Measurements from ENCODE around the gene MECR.

The MECR gene

DNA sequence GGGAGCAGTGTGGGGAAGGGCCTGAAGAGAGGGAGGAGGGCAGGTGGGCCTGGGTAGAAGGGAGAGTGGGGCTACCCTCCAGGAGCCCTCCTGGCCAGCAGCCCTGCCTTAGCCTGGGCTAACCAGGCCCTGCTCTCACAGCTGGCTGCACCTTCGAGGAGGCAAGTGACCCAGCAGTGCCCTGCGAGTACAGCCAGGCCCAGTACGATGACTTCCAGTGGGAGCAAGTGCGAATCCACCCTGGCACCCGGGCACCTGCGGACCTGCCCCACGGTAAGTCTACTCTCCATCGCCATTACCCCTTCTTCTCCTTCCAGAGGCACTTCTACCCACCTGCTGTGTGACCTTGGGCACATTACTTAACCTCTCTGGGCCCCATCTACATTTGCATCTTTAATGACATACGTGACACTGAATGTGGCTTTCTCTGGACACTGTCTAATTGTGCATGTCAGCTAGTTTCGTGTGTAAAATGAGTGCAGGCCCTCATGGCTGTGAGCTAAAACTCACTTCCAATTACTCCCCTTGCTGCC lies 24.5 kb upstream of the MECR start:
- DNase-seq (ENCODE audit: low read depth) = no peak

DNA sequence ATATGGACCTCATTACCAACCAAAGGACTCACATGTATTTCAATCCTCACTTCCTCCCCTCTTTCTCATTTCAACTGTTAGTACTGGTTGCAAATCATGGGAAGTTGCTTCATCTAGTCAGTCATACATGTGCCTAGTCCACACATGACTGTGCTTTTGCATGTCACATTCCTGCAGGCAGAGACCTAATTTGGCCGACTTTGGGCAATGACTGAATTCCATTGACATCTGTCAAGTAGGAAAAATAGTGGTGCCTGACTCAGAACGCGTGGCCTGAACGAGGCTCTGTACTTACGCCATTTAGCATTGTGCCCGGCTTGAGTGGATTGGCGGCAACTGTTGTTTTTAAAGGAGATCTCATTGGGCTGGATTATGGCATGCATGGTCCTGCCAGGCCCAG lies 23.6 kb upstream of the MECR start:
- DNase-seq (ENCODE audit: low read depth) = no peak

DNA sequence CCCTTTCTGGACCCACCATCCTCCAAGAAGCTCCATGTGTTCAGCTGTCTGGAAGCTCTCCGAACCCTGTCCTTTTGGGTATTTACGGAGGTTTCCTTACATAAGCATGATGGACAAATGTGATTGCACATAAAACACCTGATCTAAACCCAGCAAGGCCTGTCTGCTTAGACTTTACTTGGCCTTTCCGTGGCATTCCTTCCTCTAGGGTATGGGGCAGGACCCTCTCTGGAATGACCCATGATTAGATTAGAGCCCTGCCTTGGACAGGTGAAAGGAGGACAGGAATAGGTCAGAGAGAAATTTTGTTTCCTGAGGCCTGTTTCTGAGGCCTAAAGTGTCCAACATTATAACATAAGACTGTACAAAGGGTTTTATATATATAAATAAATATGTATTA lies 22.4 kb upstream of the MECR start:
- no peak for DNase-seq (ENCODE audit: low read depth)

DNA sequence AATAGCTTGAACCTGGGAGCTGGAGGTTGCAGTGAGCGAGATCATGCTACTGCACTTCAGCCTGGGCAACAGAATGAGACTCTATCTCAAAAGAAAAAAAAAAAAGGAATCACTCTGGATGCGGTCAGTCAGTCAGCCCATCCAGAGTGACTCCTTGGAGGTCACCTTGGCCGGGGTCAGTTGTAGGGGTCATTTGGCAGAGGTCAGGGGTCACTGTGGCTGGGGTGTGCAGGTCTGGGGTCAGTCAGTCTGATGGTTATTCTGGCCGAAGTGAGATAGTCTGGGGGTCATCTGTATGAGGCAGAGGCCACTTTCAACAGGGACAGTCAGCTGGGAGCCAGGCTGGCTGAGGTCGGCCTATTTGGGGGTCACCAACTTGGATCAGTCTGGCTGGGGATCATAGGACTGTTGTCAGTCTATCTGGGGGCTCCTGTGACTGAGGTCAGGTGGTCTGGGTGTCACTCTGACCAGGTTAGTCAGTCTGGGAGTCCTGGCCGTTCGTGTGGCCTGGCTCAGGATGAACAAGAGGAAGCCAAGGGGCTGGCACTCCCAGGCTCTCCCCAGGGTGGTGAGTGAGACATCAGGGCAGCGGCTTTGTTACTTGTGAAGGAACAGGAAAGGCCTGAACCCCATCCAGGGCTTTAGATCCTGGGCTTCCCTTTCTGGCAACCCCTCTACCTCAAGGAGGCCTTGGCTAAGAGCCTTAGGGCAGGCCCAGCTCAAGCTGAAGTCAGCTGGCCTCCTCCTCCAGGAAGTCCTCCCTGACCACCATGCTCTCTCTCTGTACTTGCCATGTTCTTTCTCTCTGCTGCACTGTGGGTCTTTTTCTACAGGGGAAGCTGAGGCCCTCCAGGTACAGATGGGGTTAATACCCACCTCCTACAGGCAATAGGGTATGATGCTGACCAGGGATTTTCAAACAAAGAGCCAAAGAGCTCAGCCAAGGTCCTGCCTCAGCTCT lies 20.7 kb upstream of the MECR start:
- DNase-seq (ENCODE audit: low read depth) = no peak

DNA sequence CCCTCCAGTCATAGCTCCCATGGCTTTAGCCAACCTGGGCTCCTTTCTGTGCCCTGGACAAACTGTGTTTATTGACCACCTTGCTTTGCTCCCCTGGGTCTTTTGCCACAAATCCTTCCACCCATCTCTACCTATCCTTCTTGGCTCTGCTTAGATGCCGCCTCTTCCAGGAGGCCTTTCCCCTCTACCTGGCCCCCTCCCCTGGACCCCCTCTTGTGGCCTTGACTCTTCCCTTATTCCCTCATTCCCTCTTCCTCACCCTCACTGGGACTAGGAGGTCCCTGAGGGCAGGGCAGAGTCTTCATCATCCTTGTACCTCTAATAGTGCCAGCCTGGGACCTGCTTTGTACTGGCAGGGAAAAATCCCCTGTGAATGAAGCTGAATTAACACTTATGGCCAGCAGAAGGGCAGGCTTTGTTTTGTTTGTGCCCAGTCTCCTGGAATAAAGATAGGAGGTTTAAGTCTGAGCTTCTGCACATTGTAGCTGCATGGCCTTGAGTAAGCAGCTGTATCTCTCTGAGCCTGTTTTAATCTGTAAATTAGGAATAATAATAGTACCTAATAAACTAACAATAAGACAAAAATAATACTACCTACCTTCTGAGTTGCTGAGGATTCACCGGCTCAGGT lies 19.3 kb upstream of the MECR start:
- DNase-seq (ENCODE audit: low read depth) = no peak

DNA sequence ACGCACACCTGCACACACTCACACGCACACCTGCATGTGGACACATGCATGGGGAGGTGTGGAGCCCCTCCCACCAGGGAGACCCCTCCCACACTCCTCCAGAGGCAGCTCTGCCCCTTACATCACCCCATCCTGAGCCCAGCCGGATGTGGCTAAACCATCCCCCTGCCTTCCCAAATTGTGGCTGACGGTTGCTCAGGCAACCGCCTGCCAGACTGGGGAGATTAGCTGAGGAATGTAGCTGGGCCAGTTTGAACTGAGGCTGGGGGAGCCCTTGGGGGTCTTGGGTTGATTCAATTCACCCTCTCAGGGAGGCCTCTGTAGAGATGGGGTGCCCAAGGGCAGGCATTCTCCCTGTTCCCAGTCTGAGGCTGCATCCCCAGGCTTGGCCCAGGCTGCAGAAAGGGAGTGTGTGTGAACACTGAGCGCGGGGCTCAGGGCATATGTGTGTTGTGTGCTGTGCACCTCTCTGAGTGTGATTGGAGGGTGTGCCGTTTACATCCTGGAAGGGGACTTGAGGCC lies 18.5 kb upstream of the MECR start:
- no peak for DNase-seq (ENCODE audit: low read depth)

DNA sequence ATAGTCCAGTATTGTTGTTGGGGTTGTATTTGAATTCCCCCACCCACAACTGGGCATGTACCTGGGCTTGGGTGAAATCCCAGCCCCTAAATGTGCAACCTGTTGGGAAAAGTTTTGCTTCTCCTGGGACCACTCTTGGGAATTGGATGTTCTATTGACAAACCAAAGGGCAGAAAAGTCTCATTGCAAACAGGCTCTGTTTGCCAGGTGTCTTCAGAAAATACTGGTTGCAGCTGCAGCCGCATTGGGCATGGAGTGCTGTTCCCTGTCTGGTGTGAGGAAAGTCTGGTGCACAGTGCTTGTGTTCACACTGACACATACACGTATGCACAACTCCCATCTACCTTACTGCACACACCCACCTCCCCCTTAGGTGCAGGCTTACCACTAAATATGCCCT lies 17.7 kb upstream of the MECR start:
- DNase-seq (ENCODE audit: low read depth) = no peak

DNA sequence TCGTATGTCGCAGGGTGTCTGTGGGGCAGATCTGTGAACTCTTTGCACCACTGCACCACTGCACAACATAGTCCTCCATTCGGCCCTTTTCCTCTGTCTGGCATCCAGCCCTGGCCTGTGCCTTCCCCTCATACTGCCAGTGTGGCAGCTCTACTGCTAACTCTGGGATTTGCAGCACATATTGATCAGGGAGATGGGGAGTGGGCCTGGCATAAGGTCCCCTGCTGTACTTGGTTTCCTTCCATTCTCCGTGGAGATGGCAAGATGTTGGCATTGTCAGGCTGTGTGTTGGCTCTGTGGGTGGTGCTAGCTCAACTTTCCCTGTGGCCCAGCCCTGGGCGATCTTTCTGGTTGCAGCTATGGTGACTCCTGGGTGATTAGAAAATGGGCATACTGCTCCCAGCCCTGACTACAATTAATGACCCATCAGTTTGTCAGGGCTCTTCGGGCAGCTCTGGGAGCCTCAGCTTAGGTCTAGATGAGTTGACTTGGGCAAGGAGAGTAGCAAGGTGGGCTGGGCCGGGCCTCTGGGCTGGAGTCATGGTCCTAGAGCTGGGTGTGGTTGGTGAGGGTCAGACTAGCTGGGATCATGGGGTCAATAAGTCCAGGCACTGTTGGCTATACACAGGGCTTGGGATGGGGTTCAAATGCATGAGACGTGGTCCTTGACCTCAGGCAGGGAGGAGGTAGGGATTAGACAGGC lies 17.0 kb upstream of the MECR start:
- no peak for DNase-seq (ENCODE audit: low read depth)

DNA sequence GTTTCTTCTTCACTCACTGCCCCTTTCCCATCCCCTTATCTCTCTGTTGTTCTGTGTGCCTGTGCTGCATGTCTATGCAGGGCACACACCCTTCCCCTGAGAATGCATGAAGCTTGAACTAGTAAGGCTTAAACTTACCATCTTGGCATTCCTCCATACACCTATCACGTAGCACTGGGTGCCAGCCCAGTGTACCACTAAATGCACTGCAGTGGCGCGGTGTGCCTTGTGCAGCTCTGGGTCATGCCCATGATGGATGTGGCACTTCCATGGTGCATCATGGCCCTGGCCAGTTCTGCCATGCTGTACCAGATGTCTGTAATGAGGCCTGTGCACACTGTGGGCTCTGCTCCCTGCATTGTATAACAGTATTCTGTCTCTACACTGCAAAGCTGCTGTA lies 16.3 kb upstream of the MECR start:
- DNase-seq (ENCODE audit: low read depth) = no peak

DNA sequence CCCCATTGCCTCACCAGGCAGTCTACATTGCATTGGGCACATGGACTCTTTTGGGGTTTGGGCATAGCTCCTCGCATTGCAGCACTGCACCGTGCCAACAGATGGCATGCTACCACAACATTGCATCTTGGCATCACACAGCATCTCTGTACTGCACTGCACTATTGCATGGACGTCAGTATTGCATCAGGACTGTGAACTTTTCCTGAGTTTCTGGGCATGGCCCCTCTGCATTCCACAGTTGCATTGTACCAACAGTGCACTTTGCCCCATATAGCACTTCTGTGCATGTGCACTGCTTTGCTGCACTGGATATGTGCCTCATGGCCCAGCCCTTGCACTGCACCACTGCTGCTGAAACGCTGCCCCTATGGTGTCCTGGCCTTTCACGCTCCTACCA lies 15.1 kb upstream of the MECR start:
- DNase-seq (ENCODE audit: low read depth) = no peak

DNA sequence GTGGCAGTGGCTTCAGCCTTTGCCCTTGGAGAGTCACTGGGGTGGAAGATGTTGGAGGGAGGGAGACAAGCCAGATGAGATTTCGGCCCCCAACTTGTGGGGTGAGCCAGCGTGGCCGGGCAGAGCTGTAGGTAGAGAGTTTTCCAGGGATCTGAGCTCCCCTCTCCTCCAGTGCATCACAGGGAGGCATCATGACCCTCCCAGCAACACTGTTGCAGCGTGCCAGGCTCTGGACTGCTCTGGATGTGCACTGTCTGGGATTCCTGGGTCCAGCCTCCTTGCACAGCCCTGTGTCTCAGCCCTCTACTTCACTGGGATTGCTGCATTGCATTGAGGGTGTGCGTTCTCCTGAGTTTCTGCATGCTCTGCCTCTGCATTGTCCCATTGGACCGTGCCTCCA lies 14.5 kb upstream of the MECR start:
- DNase-seq (ENCODE audit: low read depth) = no peak

DNA sequence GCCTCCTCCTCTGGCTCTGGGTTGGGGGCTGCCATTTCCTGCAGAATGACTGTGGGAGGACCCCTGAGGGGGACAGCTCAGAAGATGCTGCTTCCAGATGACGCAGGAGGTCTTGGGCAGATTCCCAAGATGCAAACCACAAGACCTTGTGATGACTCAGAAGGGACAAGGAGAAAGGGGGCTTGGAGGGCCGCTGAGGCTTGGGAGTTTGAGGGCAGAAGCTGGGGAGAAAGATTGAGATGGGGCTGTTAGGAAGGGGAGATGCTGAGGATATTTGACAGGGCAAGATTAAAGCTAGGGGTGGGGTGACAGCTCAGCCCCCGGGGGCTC lies 13.1 kb upstream of the MECR start:
- DNase-seq (ENCODE audit: low read depth) = no peak

DNA sequence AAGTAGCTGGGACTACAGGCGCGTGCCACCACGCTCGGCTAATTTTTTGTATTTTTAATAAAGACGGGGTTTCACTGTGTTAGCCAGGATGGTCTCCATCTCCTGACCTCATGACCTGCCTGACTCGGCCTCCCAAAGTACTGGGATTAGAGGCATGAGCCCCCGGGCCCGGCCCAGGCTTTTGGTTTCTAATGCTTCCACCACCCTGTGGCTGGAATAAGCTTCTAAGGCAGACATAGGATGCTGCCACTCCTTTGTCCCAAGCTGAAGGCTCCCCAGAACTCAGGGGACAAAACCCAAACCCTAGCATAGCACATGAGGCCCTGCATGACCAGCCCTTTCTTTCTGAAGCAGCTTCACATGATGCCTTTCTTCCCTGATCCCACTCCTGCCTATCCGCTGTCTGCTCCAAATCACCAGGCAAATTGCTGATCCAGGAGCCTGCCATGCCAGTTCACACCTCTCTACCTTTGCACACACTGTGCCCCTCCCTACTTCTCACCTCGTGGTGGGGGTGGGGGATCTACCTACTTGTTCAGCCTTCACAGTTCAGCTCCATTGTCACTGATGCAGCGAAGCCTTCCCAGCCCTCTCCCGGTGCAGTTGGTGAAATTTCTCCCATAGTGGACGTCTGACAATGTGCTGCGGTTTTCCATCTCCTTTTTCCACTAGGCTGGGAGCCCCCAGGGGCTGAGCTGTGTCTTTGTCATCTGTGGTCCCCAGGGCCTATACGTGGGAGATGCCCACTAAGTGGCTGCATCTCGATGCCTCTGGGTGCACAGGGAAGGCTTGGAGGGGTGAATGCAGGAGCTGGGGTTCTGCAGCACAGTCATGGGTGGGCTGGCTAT lies 12.5 kb upstream of the MECR start:
- DNase-seq (ENCODE audit: low read depth) = no peak

DNA sequence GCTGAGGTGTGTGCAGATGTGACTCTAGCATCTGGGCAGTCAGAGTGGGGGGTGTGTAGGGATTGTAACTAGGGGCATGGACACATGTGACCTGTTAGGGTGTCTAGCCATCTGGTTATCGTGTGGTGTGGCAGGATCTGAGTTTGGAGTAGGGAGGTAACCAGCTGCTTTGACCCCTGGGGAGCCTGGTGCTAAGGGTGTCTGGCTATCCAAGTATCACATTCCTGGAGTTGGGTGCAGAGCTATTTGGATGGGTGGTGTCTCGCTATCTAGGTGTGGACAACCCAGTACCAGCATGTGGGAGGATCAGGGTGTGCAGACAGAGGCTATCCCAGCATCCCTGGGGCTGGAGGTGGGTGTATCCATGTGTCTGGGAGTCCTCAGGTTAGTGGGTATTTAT lies 10.3 kb upstream of the MECR start:
- no peak for DNase-seq (ENCODE audit: low read depth)

DNA sequence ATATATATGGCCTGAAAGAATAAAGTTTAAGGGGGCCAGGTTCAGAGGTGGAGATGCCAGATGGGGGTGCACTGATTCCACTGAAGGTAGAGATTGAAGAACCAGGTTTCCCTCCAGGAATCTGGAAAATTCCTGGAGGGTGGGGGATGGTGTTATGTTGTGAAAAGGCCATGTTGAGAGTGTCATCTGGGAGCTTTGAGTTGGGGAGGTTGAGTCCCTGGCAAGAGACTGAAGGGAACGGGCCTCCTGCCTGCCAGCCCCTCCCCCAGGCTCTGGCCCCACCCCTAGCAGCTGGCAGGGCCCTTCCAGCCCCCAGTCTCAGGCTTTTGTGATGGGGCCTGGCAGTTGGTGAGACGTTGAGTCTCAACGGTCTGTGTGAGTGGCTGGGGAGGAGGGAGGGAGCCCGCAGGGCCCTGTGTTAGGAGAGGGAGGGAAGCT lies 9.7 kb upstream of the MECR start:
- no peak for DNase-seq (ENCODE audit: low read depth)

DNA sequence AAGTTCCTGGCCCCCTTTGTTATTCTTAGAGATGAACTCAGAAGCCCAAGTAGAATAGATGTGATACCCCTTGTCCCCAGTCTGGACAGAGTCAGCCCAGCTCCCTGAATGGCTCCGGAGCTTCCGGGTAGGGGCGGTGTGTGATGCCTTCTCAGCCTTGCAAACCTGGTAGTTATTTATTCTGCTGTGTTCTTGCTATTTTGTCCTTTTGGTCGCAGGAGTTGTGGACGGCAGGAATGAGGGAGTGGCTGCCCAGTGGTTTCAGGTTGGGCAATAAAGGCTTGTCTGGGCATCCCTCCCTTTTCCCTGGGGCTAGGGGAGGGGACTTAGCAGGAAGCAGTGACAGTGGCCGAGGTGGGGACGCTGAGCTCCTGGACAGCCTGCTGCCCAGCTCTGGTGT lies 8.4 kb upstream of the MECR start:
- DNase-seq (ENCODE audit: low read depth) = no peak

DNA sequence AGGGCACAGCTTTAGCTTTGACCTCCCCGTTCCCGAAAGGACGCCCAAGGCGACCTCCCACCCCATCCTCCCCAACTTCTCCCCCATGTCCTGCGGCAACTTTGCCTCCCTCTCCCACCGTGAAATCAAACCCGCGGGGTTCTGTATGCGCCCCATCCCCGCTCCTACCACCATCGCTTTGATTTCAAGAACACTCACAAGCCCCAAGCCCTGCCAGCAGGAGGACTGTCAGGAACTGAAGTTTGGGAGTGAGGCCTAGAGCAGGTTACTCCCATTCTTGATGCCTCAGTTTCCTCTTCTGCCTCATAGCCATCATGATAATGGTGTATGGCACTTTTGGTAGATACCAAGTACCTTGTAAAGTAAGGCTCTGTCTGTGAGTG lies 7.9 kb upstream of the MECR start:
- DNase-seq (ENCODE audit: low read depth) = no peak

DNA sequence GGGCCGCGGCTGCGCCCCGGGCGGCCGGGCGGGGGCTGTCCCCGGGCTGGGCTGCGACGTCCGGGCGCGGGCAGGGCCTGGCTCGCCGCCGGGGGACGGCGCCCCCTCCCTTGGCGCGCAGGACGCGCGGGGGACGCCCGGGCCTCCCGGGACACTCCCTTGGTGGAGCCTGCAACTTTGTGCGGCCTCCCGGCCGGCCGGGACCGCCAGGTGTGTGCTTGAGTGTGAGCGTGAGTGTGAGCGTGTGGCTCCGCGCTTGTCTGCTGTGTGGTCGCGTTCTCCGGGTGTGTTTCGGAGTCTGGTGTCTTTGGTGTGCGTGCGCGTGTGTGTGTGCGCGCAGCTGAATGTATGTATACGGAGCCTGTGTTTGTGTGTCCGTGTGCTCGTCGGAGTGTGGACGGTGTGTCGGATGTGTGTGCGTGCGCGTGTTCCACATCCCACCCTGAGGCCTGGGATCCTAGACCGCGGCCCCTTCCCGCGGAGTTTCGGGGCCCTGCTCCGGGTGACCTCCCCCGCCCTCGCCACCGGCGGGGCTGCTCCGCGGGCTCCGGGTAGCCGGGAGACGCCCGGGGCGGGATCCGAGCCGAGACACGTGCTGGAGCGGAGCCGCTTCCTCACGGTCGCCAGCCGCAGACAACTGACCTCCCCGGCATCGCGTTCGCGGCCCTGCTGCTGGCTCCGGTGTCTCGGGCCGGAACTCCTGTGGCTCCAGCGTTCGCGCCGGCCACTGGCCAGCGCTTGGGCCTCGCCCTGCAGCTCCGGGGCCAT lies 7.3 kb upstream of the MECR start:
- DNase-seq (ENCODE audit: low read depth) = no peak

DNA sequence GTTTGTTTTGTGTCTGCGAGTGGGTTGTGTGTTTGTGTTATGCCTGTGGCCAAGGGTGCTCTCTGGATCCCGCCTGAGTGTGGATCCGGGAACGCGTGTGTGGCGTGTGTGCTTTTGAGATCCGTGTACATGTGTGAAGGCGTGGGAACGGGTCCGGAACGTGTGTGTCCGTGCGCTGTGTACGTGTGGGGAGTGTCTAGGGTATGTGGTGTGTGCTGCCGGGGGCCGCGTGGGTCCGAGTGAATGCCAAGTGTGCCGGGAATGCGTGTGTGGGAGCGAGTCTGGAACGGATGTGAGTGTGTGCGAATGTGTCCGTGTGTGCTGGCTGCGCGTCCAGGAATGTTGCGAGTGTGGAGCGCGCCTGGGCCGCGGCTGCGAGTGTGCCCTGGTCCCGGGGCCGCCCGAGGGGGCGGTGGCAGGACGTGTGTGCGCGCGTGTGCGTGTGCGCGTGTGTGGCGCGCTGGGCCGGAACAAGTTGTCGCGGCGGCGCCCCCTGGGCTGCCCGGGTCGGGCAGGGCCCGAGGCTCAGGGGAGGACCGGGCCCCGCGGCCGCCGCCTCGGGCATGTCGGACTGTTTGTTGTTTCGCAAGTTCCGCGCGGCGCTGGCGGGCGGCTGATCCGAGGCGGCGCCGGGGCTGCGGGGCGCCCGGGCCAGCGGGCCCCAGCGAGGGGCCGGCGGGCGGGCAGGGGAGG lies 6.5 kb upstream of the MECR start:
- no peak for DNase-seq (ENCODE audit: low read depth)

DNA sequence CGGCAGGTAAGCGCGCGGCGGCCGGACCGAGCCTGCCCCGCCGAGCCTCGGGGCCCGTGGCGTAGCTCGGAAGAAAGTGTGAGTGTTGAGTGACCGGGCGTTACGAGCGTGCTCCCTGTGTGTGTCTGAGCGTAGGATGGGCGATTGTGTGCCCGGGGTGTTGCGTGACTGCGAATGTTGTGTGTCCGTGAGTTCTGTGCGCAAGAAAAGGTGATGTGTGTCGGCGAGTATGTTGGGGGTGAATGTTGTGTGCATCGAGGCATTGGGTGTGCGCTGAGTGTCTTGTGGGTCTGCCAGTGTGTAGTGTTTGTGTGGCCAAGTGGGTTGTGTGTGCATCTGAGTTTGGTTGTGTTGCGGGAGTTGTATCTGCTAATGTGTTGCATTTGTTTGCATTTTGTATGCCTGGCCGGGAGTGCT lies 6.0 kb upstream of the MECR start:
- no peak for DNase-seq (ENCODE audit: low read depth)

Measured in stimulated activated CD8-positive, alpha-beta memory T cell treated with anti-CD3 and anti-CD28 coated beads, Interleukin-15, amount 100 ng/mL, for 1 hour (primary cell).